Endothelial cell of umbilical vein (primary cell): ENCODE results near the gene PIP5K1C.

Experiments
- POLR2A ChIP-seq: IDR thresholded peaks from 2 replicates; pipeline ENCODE4 v1.6.1; 2012; ENCODE audit warnings: low read depth, mild to moderate bottlenecking, control low read depth, low read length
- TF ChIP-seq, protein P1 (sequence below), 2 donors: IDR thresholded peaks; 1 replicate in 1 of 2; 2 replicates in 1 of 2; pipeline ENCODE4 v1.5.1; 2011; ENCODE audit warnings: low read length in 2 of 2, mild to moderate bottlenecking in 2 of 2, moderate library complexity in 2 of 2, control low read depth in 1 of 2, inconsistent platforms in 1 of 2, low read depth in 1 of 2; ENCODE audit not compliant: insufficient read depth in 1 of 2; ENCODE audit errors: extremely low read depth in 1 of 2

DNA sequence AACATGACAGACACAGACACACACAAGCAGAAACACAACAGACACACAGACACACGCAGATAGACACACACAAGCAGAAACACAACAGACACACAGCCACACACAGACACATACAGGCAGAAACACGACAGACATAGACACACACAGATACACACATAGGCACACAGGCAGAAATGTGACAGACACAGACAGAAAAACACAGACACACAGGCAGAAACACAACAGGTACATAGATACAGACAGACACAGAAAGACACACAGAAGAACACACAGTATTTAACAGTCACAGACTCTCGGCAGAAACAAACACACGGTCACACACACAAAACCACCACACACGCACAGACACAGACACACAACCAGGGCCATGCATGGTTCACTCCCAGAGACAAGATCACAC, 94.5 kb downstream of the PIP5K1C start:
- TF ChIP-seq, protein P1, sequence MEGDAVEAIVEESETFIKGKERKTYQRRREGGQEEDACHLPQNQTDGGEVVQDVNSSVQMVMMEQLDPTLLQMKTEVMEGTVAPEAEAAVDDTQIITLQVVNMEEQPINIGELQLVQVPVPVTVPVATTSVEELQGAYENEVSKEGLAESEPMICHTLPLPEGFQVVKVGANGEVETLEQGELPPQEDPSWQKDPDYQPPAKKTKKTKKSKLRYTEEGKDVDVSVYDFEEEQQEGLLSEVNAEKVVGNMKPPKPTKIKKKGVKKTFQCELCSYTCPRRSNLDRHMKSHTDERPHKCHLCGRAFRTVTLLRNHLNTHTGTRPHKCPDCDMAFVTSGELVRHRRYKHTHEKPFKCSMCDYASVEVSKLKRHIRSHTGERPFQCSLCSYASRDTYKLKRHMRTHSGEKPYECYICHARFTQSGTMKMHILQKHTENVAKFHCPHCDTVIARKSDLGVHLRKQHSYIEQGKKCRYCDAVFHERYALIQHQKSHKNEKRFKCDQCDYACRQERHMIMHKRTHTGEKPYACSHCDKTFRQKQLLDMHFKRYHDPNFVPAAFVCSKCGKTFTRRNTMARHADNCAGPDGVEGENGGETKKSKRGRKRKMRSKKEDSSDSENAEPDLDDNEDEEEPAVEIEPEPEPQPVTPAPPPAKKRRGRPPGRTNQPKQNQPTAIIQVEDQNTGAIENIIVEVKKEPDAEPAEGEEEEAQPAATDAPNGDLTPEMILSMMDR (IDR thresholded peaks at IDR 0.05; ENCODE audit: extremely low read depth in 1 of 2, insufficient read depth in 1 of 2, low read depth in 1 of 2, low read length in 2 of 2) = no peak
- no peak for TF ChIP-seq POLR2A
